ENCODE data around the gene CLCN6. TPM values are rescaled to one million over a fixed set of nuclear protein-coding genes. Genes with fewer than 3 reads are reported as not detected.
A peak's percentile ranks its signal among the peaks of the same experiment; 100 is the strongest.

CLCN6 gene
- total and polyA plus RNA-seq, 2 of the 13 experiments (the other 11 are each of a cell fraction or from before 2014, with no cell fraction given): 14.9 to 19.3 TPM

DNA sequence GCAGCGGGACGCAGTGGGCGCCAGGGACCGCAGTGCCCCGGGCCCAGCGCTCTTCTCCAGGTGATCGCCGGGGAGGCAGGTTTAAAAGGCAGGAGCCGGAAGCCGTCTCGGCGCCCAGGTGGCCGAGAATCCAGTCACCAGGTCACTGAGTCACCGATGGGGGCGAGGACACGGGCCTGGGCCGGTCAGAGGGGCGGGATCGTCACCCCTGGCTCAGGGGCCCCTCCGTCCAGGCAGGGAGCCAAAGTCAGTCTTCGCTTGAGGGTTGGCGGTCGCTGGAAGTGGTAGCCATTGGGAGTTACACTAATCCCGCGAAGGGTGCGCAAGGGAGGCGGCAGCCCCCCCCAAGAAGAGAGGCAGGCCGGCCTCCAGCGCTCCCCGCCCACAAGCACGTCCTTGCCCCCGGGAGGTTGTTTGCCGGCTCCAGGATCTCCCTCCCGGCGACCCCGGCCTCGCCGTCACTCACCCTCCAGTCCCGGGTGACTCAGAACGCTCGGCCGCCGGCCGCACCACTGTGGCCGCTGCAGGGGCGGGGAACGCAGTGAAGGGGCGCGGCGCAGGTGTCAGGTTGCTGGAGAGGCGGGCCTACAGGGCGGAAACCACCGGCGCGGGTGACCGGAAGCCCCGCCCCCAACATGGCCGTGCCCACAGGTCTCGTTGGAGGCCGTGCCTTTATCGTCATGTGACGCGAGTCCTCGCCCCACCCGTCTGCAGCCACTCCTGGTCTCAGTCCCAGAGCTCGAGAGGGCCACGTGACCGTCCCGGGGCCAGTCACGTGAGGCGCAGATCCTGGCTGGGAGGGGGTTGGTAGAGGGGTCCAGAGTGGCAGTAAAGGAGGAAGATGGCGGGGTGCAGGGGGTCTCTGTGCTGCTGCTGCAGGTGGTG lies at the start of gene CLCN6, which contains the start of gene MTHFR (continued):
- no peak for TF ChIP-seq ZNF180 (CRISPR knock-in tag; IDR thresholded peaks at IDR 0.05; ENCODE audit: borderline replicate concordance, low read depth)
- no peak for TF ChIP-seq MAFG (CRISPR knock-in tag; IDR thresholded peaks at IDR 0.05)
- TF ChIP-seq ZBTB20 (CRISPR knock-in tag; IDR thresholded peaks at IDR 0.05; ENCODE audit: borderline replicate concordance, low read depth): no peak
- peak; percentile 85 for TF ChIP-seq PAXIP1 (CRISPR knock-in tag; conservative IDR thresholded peaks at IDR 0.05)
- peak in 1 of 2 experiments; percentile 40; a peak in 2 of 4 replicates for TF ChIP-seq ATF4 (CRISPR knock-in tag; IDR thresholded peaks at IDR 0.05)
- TF ChIP-seq ZNF569 (CRISPR knock-in tag; IDR thresholded peaks at IDR 0.05; ENCODE audit: borderline replicate concordance): peak; percentile 14; the same call in 1 of the 2 replicates
- no peak for TF ChIP-seq ZNF446 (CRISPR knock-in tag; IDR thresholded peaks at IDR 0.05)
- TF ChIP-seq MLX (CRISPR knock-in tag; IDR thresholded peaks at IDR 0.05): peak; percentile 90
- TF ChIP-seq ZNF33B (CRISPR knock-in tag; IDR thresholded peaks at IDR 0.05): no peak
- peak; percentile 92 for TF ChIP-seq THAP11 (CRISPR knock-in tag; IDR thresholded peaks at IDR 0.05)
- TF ChIP-seq KDM5B (CRISPR knock-in tag; IDR thresholded peaks at IDR 0.05; ENCODE audit: borderline replicate concordance): peak; percentile 49
- TF ChIP-seq, protein P1, sequence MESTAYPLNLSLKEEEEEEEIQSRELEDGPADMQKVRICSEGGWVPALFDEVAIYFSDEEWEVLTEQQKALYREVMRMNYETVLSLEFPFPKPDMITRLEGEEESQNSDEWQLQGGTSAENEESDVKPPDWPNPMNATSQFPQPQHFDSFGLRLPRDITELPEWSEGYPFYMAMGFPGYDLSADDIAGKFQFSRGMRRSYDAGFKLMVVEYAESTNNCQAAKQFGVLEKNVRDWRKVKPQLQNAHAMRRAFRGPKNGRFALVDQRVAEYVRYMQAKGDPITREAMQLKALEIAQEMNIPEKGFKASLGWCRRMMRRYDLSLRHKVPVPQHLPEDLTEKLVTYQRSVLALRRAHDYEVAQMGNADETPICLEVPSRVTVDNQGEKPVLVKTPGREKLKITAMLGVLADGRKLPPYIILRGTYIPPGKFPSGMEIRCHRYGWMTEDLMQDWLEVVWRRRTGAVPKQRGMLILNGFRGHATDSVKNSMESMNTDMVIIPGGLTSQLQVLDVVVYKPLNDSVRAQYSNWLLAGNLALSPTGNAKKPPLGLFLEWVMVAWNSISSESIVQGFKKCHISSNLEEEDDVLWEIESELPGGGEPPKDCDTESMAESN (CRISPR knock-in tag; conservative IDR thresholded peaks at IDR 0.05): peak; percentile 82; the same call in 1 of the 2 replicates
- no peak for TF ChIP-seq ZNF7 (CRISPR knock-in tag; IDR thresholded peaks at IDR 0.05)
- TF ChIP-seq SNAPC5 (CRISPR knock-in tag; IDR thresholded peaks at IDR 0.05; ENCODE audit: borderline replicate concordance): no peak
- TF ChIP-seq, protein P2, sequence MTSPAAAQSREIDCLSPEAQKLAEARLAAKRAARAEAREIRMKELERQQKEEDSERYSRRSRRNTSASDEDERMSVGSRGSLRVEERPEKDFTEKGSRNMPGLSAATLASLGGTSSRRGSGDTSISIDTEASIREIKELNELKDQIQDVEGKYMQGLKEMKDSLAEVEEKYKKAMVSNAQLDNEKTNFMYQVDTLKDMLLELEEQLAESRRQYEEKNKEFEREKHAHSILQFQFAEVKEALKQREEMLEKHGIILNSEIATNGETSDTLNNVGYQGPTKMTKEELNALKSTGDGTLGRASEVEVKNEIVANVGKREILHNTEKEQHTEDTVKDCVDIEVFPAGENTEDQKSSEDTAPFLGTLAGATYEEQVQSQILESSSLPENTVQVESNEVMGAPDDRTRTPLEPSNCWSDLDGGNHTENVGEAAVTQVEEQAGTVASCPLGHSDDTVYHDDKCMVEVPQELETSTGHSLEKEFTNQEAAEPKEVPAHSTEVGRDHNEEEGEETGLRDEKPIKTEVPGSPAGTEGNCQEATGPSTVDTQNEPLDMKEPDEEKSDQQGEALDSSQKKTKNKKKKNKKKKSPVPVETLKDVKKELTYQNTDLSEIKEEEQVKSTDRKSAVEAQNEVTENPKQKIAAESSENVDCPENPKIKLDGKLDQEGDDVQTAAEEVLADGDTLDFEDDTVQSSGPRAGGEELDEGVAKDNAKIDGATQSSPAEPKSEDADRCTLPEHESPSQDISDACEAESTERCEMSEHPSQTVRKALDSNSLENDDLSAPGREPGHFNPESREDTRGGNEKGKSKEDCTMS (CRISPR knock-in tag; conservative IDR thresholded peaks at IDR 0.05): no peak
- no peak for TF ChIP-seq ZNF44 (CRISPR knock-in tag; IDR thresholded peaks at IDR 0.05)
- no peak for TF ChIP-seq SUZ12 (IDR thresholded peaks at IDR 0.05; ENCODE audit: low read depth, low read length)
- no peak for TF ChIP-seq SP140L (CRISPR knock-in tag; IDR thresholded peaks at IDR 0.05; ENCODE audit: borderline replicate concordance)

All from HepG2 (cell line).